ENCODE data around the gene BRD3.

- no peak for TF ChIP-seq CTCF (conservative IDR thresholded peaks at IDR 0.05)
- no peak for TF ChIP-seq EZH2 (IDR thresholded peaks at IDR 0.05; ENCODE audit: low read depth)
Observed at GRCh38 chr9:134028575-134029247, 39.1 kb downstream of the BRD3 start.
